IMR-90 (cell line): Measurements from ENCODE around the gene TAGLN2. TPM values are rescaled to one million over a fixed set of nuclear protein-coding genes. Genes with fewer than 3 reads are reported as not detected.

Experiments used
- polyA plus RNA-seq, 3 experiments: library from polyadenylated mRNA; depleted of rRNA; stranded (reverse); fragments of >200 nt; gene quantifications; 2 replicates each; pipeline ENCODE4 v1.2.3, GENCODE V29; 2012; ENCODE audit warnings: low replicate concordance in 1 of 3
- total RNA-seq: library from RNA; depleted of rRNA; stranded (reverse); fragments of >200 nt; gene quantifications from 2 replicates; pipeline ENCODE4 v1.2.3, GENCODE V29; 2012
- TF ChIP-seq, protein P1 (sequence below): conservative IDR thresholded peaks from 2 replicates; pipeline ENCODE4 v1.5.1; 2012; ENCODE audit warnings: mild to moderate bottlenecking, low read depth, low read length, improper control_type of control experiment

The TAGLN2 gene
- total and polyA plus RNA-seq, 2 of the 4 experiments (the other 2 are of a cell fraction), result 440 to 634 TPM

GRCh38 chr1:159917533-159918351, 7.6 kb downstream of the TAGLN2 start (continued):
- TF ChIP-seq, protein P1, sequence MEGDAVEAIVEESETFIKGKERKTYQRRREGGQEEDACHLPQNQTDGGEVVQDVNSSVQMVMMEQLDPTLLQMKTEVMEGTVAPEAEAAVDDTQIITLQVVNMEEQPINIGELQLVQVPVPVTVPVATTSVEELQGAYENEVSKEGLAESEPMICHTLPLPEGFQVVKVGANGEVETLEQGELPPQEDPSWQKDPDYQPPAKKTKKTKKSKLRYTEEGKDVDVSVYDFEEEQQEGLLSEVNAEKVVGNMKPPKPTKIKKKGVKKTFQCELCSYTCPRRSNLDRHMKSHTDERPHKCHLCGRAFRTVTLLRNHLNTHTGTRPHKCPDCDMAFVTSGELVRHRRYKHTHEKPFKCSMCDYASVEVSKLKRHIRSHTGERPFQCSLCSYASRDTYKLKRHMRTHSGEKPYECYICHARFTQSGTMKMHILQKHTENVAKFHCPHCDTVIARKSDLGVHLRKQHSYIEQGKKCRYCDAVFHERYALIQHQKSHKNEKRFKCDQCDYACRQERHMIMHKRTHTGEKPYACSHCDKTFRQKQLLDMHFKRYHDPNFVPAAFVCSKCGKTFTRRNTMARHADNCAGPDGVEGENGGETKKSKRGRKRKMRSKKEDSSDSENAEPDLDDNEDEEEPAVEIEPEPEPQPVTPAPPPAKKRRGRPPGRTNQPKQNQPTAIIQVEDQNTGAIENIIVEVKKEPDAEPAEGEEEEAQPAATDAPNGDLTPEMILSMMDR, result no peak
